Neural cell (in vitro differentiated cells): ENCODE measurements around the gene ARHGEF10L. TPM values are rescaled to one million over a fixed set of nuclear protein-coding genes. Genes with fewer than 3 reads are reported as not detected.

Experiments used
- H2AFZ ChIP-seq: fragments of 200-600, 300-800 bp; sonication (generic), shearing (Covaris generic); 2 replicates; pipeline ENCODE4 v1.6.0; 2014; ENCODE audit warnings: low read depth, mild to moderate bottlenecking, antibody characterized with exemption, low read length, moderate library complexity
- H3F3A ChIP-seq: fragments of 200-600 bp; shearing (Covaris generic); 2 replicates; pipeline ENCODE4 v1.6.1; 2016; ENCODE audit warnings: mild to moderate bottlenecking, moderate library complexity, mixed read lengths, antibody characterized with exemption, low read length; ENCODE audit not compliant: insufficient read depth, poor library complexity, severe bottlenecking
- H3K27ac ChIP-seq: fragments of 200-600, 300-800 bp; sonication (generic), shearing (Covaris generic); 2 replicates; pipeline ENCODE4 v1.5.1; 2014; ENCODE audit warnings: mild to moderate bottlenecking, low read length, moderate library complexity
- H3K27me3 ChIP-seq: fragments of 300-800, 200-600 bp; sonication (generic), shearing (Covaris generic); 2 replicates; pipeline ENCODE4 v1.6.0; 2014; ENCODE audit warnings: mild to moderate bottlenecking, low read depth, low read length, moderate library complexity; ENCODE audit not compliant: insufficient read depth
- H3K36me3 ChIP-seq: fragments of 300-800, 200-600 bp; sonication (generic), shearing (Covaris generic); 2 replicates; pipeline ENCODE4 v1.5.1; 2014; ENCODE audit warnings: mild to moderate bottlenecking, antibody characterized with exemption, low read length, moderate library complexity; ENCODE audit not compliant: insufficient read depth
- H3K4me2 ChIP-seq: fragments of 300-800, 200-600 bp; sonication (generic), shearing (Covaris generic); 2 replicates; pipeline ENCODE4 v1.6.0; 2014; ENCODE audit warnings: mild to moderate bottlenecking, low read length
- H3K4me3 ChIP-seq: fragments of 300-800, 200-600 bp; sonication (generic), shearing (Covaris generic); 2 replicates; pipeline ENCODE4 v1.5.1; 2014; ENCODE audit warnings: mild to moderate bottlenecking, low read length, moderate library complexity
- H3K79me2 ChIP-seq: fragments of 200-600 bp; shearing (Covaris generic); replicated peaks from 2 replicates; pipeline ENCODE4 v1.6.0; 2014; ENCODE audit warnings: mild to moderate bottlenecking, low read length, moderate library complexity; ENCODE audit not compliant: insufficient read depth
- H3K9ac ChIP-seq: fragments of 300-800, 200-600 bp; sonication (generic), shearing (Covaris generic); 2 replicates; pipeline ENCODE4 v1.6.1; 2016; ENCODE audit warnings: mild to moderate bottlenecking, low read length, mixed read lengths
- H3K9me2 ChIP-seq: fragments of 200-600 bp; shearing (Covaris generic); 2 replicates; pipeline ENCODE4 v1.6.1; 2016; ENCODE audit warnings: mild to moderate bottlenecking, low read length, mixed read lengths; ENCODE audit not compliant: insufficient read depth
- H3K9me3 ChIP-seq: fragments of 200-600, 300-800 bp; sonication (generic), shearing (Covaris generic); 2 replicates; pipeline ENCODE4 v1.6.1; 2016; ENCODE audit warnings: mild to moderate bottlenecking, mixed run types, low read length, moderate library complexity, mixed read lengths
- H4K20me1 ChIP-seq: fragments of 200-600 bp; shearing (Covaris generic); 2 replicates; pipeline ENCODE4 v1.6.1; 2016; ENCODE audit warnings: mild to moderate bottlenecking, mixed run types; ENCODE audit not compliant: insufficient read depth
- CTCF ChIP-seq: fragments of 450-650 bp; IDR thresholded peaks from 2 replicates; pipeline ENCODE4 v1.5.1; 2014; ENCODE audit warnings: antibody characterized with exemption, mild to moderate bottlenecking, moderate library complexity; ENCODE audit not compliant: poor library complexity, severe bottlenecking
- EP300 ChIP-seq: fragments of 450-650 bp; conservative IDR thresholded peaks from 2 replicates; pipeline ENCODE4 v1.6.1; 2014; ENCODE audit warnings: antibody characterized with exemption, mild to moderate bottlenecking, moderate library complexity; ENCODE audit not compliant: poor library complexity, severe bottlenecking
- EZH2 ChIP-seq: fragments of 200-600, 300-800 bp; shearing (Covaris generic), sonication (generic); IDR thresholded peaks from 2 replicates; pipeline ENCODE4 v1.6.1; 2014; ENCODE audit warnings: antibody characterized with exemption, low read length, borderline replicate concordance, mild to moderate bottlenecking; ENCODE audit not compliant: insufficient read depth, poor library complexity, severe bottlenecking
- MXI1 ChIP-seq: fragments of 450-650 bp; conservative IDR thresholded peaks from 2 replicates; pipeline ENCODE4 v1.6.1; 2014; ENCODE audit warnings: antibody characterized with exemption, mild to moderate bottlenecking; ENCODE audit not compliant: poor library complexity, severe bottlenecking
- POLR2AphosphoS5 ChIP-seq: IDR thresholded peaks from 2 replicates; pipeline ENCODE4 v1.6.1; 2012
- RAD21 ChIP-seq: fragments of 450-650 bp; conservative IDR thresholded peaks from 2 replicates; pipeline ENCODE4 v1.6.1; 2014; ENCODE audit warnings: antibody characterized with exemption, mild to moderate bottlenecking, moderate library complexity
- SMC3 ChIP-seq: fragments of 450-650 bp; conservative IDR thresholded peaks from 2 replicates; pipeline ENCODE4 v1.6.1; 2014; ENCODE audit warnings: antibody characterized with exemption, mild to moderate bottlenecking, moderate library complexity; ENCODE audit not compliant: poor library complexity
- TAF1 ChIP-seq: IDR thresholded peaks from 2 replicates; pipeline ENCODE4 v1.6.1; 2012; ENCODE audit warnings: low read depth
- polyA plus RNA-seq: library from polyadenylated mRNA; depleted of rRNA; stranded (reverse); fragments of >200 nt; gene quantifications from 2 replicates; pipeline ENCODE4 v1.2.3, GENCODE V29; 2014
- TF ChIP-seq, protein P1 (sequence below): IDR thresholded peaks from 2 replicates; pipeline ENCODE4 v1.6.1; 2012; ENCODE audit warnings: borderline replicate concordance

Gene ARHGEF10L
- polyA plus RNA-seq, 1 donor from 2014 or later = 123 TPM

- H3K4me2 ChIP-seq = no peak overlapping the region
- H3K9me2 ChIP-seq = no peaks in the 10 kb centered on the region
- no peaks in the 10 kb centered on the region for H3K36me3 ChIP-seq
- H3K4me3 ChIP-seq = no peak overlapping the region
- H4K20me1 ChIP-seq = no peaks in the 10 kb centered on the region
- no peak overlapping the region for H3K27ac ChIP-seq
- H3K27me3 ChIP-seq = no peaks in the 10 kb centered on the region
- H2AFZ ChIP-seq = no peak overlapping the region
- H3K9ac ChIP-seq = no peak overlapping the region
- TF ChIP-seq, protein P1, sequence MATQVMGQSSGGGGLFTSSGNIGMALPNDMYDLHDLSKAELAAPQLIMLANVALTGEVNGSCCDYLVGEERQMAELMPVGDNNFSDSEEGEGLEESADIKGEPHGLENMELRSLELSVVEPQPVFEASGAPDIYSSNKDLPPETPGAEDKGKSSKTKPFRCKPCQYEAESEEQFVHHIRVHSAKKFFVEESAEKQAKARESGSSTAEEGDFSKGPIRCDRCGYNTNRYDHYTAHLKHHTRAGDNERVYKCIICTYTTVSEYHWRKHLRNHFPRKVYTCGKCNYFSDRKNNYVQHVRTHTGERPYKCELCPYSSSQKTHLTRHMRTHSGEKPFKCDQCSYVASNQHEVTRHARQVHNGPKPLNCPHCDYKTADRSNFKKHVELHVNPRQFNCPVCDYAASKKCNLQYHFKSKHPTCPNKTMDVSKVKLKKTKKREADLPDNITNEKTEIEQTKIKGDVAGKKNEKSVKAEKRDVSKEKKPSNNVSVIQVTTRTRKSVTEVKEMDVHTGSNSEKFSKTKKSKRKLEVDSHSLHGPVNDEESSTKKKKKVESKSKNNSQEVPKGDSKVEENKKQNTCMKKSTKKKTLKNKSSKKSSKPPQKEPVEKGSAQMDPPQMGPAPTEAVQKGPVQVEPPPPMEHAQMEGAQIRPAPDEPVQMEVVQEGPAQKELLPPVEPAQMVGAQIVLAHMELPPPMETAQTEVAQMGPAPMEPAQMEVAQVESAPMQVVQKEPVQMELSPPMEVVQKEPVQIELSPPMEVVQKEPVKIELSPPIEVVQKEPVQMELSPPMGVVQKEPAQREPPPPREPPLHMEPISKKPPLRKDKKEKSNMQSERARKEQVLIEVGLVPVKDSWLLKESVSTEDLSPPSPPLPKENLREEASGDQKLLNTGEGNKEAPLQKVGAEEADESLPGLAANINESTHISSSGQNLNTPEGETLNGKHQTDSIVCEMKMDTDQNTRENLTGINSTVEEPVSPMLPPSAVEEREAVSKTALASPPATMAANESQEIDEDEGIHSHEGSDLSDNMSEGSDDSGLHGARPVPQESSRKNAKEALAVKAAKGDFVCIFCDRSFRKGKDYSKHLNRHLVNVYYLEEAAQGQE = no peak
- no peak for TF ChIP-seq EP300
- TF ChIP-seq RAD21 = no peak
- TF ChIP-seq MXI1 = no peak
- TF ChIP-seq POLR2AphosphoS5 = no peak
- no peak for TF ChIP-seq EZH2
- no peak for TF ChIP-seq CTCF
- TF ChIP-seq TAF1 = no peak
- no peak for TF ChIP-seq SMC3
- H3K79me2 ChIP-seq = no peaks in the 10 kb centered on the region
- no peaks in the 10 kb centered on the region for H3F3A ChIP-seq
- H3K9me3 ChIP-seq = no peaks in the 10 kb centered on the region
These were observed 75.1 kb downstream of the ARHGEF10L start for GRCh38 chr1:17614586-17614985.

DNA sequence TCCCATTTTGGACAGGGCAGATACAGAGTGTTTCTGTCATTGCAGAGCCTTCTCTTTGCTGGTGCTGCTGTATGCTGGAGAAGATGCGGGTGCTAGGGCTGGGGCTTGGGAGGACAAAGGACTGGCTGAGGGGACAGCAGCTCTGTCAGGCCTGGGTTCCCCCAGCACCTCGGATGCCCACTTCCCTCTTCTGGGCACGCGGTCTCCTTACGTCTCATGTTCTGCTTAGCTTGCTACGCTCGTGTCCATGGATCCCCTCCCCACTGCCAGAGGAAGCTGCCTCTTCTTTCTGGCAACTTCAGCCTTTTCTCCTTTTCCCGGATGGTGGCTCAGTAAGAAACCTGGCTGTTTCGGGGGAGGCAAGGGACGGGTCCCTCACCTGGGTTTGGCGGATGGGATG is 75.7 kb downstream of the ARHGEF10L start:
- no peak overlapping the region for H3K9ac ChIP-seq
- no peak overlapping the region for H3K4me2 ChIP-seq
- H3K4me3 ChIP-seq = no peak overlapping the region
- H3K79me2 ChIP-seq = no peaks in the 10 kb centered on the region
- H3K9me3 ChIP-seq = no peaks in the 10 kb centered on the region
- no peaks in the 10 kb centered on the region for H3F3A ChIP-seq
- no peaks in the 10 kb centered on the region for H3K36me3 ChIP-seq
- TF ChIP-seq TAF1 (no peak), EZH2 (no peak), SMC3 (no peak), MXI1 (no peak), EP300 (no peak), CTCF (no peak), POLR2AphosphoS5 (no peak), RAD21 (no peak)
- TF ChIP-seq, protein P1 = no peak
- H2AFZ ChIP-seq = no peak overlapping the region
- H4K20me1 ChIP-seq = no peaks in the 10 kb centered on the region
- H3K27me3 ChIP-seq = no peaks in the 10 kb centered on the region
- H3K9me2 ChIP-seq = no peaks in the 10 kb centered on the region
- no peak overlapping the region for H3K27ac ChIP-seq
